PC-9 (cell line): Measurements from ENCODE around the gene CCDC121. TPM values are rescaled to one million over a fixed set of nuclear protein-coding genes. Genes with fewer than 3 reads are reported as not detected.

Experiments
- BruUV-seq: library from RNA; stranded (reverse); fragments of 400-500 nt; replicated peaks from 2 replicates; lab custom pipeline; 2021; lab: Mats Ljungman, UMichigan
- CTCF ChIA-PET: fragments of 300-600 bp; sonication (Branson Sonifier 250); formaldehyde crosslinking; loops from one replicate; lab custom pipeline; 2022; ENCODE audit warnings: antibody characterized with exemption; lab: Charles Lee
- POLR2A ChIA-PET: fragments of 300-600 bp; sonication (Branson Sonifier 250); formaldehyde crosslinking; loops from one replicate; lab custom pipeline; 2022; ENCODE audit warnings: antibody characterized with exemption; ENCODE audit not compliant: unreplicated experiment; lab: Charles Lee
- DNase-seq, 2 experiments: peaks; one replicate each; pipeline versions ENCODE4 v3.0.0 to v3.0.0-alpha.2; 2015 to 2022; ENCODE audit warnings: mixed read lengths in 1 of 2
- H2AFZ ChIP-seq: fragments of 200-600 bp; sonication (generic); 2 replicates; pipeline ENCODE4 v1.8.1; 2017; ENCODE audit warnings: antibody characterized with exemption
- H3F3A ChIP-seq: fragments of 200-600 bp; sonication (generic); 2 replicates; pipeline ENCODE4 v1.8.1; 2017; ENCODE audit warnings: antibody characterized with exemption, mild to moderate bottlenecking, low read depth; ENCODE audit not compliant: insufficient read depth
- H3K27ac ChIP-seq: fragments of 200-600 bp; sonication (generic); 2 replicates; pipeline ENCODE4 v1.6.1; 2016; ENCODE audit warnings: mixed run types
- H3K27me3 ChIP-seq: fragments of 200-600 bp; sonication (generic); 2 replicates; pipeline ENCODE4 v1.6.1; 2016; ENCODE audit warnings: low read depth, mixed run types; ENCODE audit not compliant: insufficient read depth
- H3K36me3 ChIP-seq: fragments of 200-600 bp; sonication (generic); 2 replicates; pipeline ENCODE4 v1.6.1; 2016; ENCODE audit warnings: low read depth, mixed run types
- H3K4me1 ChIP-seq: fragments of 200-600 bp; sonication (generic); replicated peaks from 2 replicates; pipeline ENCODE4 v1.6.1; 2016; ENCODE audit warnings: mixed run types; ENCODE audit not compliant: insufficient read depth
- H3K4me2 ChIP-seq: fragments of 200-600 bp; sonication (generic); 2 replicates; pipeline ENCODE4 v1.6.1; 2017; ENCODE audit warnings: mixed run types
- H3K4me3 ChIP-seq: fragments of 200-600 bp; sonication (generic); 2 replicates; pipeline ENCODE4 v1.6.1; 2016; ENCODE audit warnings: mixed run types
- H3K79me2 ChIP-seq: fragments of 200-600 bp; sonication (generic); 2 replicates; pipeline ENCODE4 v1.6.1; 2017; ENCODE audit warnings: low read depth, mixed run types
- H3K9me2 ChIP-seq: fragments of 200-600 bp; sonication (generic); 2 replicates; pipeline ENCODE4 v1.8.1; 2017; ENCODE audit warnings: mild to moderate bottlenecking; ENCODE audit not compliant: insufficient read depth
- H3K9me3 ChIP-seq: fragments of 200-600 bp; sonication (generic); 2 replicates; pipeline ENCODE4 v1.8.1; 2016; ENCODE audit warnings: low read depth; ENCODE audit not compliant: insufficient read depth
- H4K20me1 ChIP-seq: fragments of 200-600 bp; sonication (generic); 2 replicates; pipeline ENCODE4 v1.8.1; 2017; ENCODE audit not compliant: insufficient read depth
- CTCF ChIP-seq: fragments of 200-600 bp; sonication (generic); conservative IDR thresholded peaks from 2 replicates; pipeline ENCODE4 v1.6.1; 2017; ENCODE audit warnings: mixed run types, antibody characterized with exemption, mild to moderate bottlenecking, moderate library complexity
- EZH2 ChIP-seq: fragments of 200-600 bp; sonication (generic); IDR thresholded peaks from 2 replicates; pipeline ENCODE4 v1.8.0; 2017; ENCODE audit warnings: antibody characterized with exemption, low read depth
- intact Hi-C: fragments of 100-400 bp; cut with micrococcal nuclease; formaldehyde crosslinking; loops from one replicate; pipeline ENCODE4 v1.10.0; 2022; ENCODE audit not compliant: unreplicated experiment
- total RNA-seq: library from RNA; stranded (reverse); gene quantifications from 2 replicates; pipeline ENCODE4 v1.2.3, GENCODE V29; 2021

CCDC121 gene
- total RNA-seq, 1 experiment from 2014 or later, result 2.9 TPM

GRCh38 chr2:27638709-27639108, 9.9 kb upstream of the CCDC121 start:
- no peak for TF ChIP-seq EZH2
- no peak for TF ChIP-seq CTCF
- no peak overlapping the region for H3K27ac ChIP-seq
- no TSS peak for BruUV-seq
- no peaks in the 10 kb centered on the region for H3K4me1 ChIP-seq
- H3K9me2 ChIP-seq, result no peaks in the 10 kb centered on the region
- H3F3A ChIP-seq, result peaks cover 31% of the 10 kb centered on the region
- H3K4me2 ChIP-seq, result no peak overlapping the region
- H4K20me1 ChIP-seq, result no peaks in the 10 kb centered on the region
- H3K9me3 ChIP-seq, result no peaks in the 10 kb centered on the region
- intact Hi-C loops, result no loop called here
- POLR2A ChIA-PET, result interaction anchor here (0.7 kb wide), 1 partner anchor 36 kb away, joined by 4 read pairs; no protein-coding TSS in a partner anchor
- H3K36me3 ChIP-seq, result peaks cover 52% of the 10 kb centered on the region
- CTCF ChIA-PET, result no interaction called here
- H2AFZ ChIP-seq, result no peak overlapping the region
- H3K4me3 ChIP-seq, result no peak overlapping the region
- no peaks in the 10 kb centered on the region for H3K79me2 ChIP-seq
- no peak for DNase-seq
- H3K27me3 ChIP-seq, result no peaks in the 10 kb centered on the region

- Histone ChIP-seq H2AFZ (no peak overlapping the region), H3K79me2 (no peaks in the 10 kb centered on the region), H3F3A (peaks cover 27% of the 10 kb centered on the region; the same call in 1 of the 2 replicates), H3K27ac (no peak overlapping the region), H3K27me3 (no peaks in the 10 kb centered on the region), H3K36me3 (peaks cover 52% of the 10 kb centered on the region), H4K20me1 (no peaks in the 10 kb centered on the region), H3K4me1 (no peaks in the 10 kb centered on the region), H3K4me3 (no peak overlapping the region), H3K9me2 (no peaks in the 10 kb centered on the region), H3K9me3 (no peaks in the 10 kb centered on the region), H3K4me2 (no peak overlapping the region)
- ChIA-PET CTCF (no interaction called here), POLR2A (no interaction called here)
- DNase-seq, result no peak
- no TSS peak for BruUV-seq
- TF ChIP-seq CTCF (no peak), EZH2 (no peak)
- intact Hi-C loops, result no loop called here
These were observed 9.3 kb upstream of the CCDC121 start for GRCh38 chr2:27638037-27638637.

GRCh38 chr2:27636766-27637165, 8.0 kb upstream of the CCDC121 start:
- Histone ChIP-seq H2AFZ (no peak overlapping the region), H3K4me2 (no peak overlapping the region), H3K9me2 (no peaks in the 10 kb centered on the region), H3F3A (peaks cover 18% of the 10 kb centered on the region; the same call in 1 of the 2 replicates), H3K4me1 (no peaks in the 10 kb centered on the region), H3K9me3 (no peaks in the 10 kb centered on the region), H3K27me3 (no peaks in the 10 kb centered on the region), H3K36me3 (peaks cover 52% of the 10 kb centered on the region), H4K20me1 (no peaks in the 10 kb centered on the region), H3K79me2 (no peaks in the 10 kb centered on the region), H3K4me3 (no peak overlapping the region), H3K27ac (no peak overlapping the region)
- POLR2A ChIA-PET, result interaction anchor here (0.5 kb wide), 1 partner anchor 1655 kb away, joined by 8 read pairs; the partner anchor contains the start of gene KIF3C
- CTCF ChIA-PET, result no interaction called here
- intact Hi-C loops, result no loop called here
- TF ChIP-seq EZH2 (no peak), CTCF (no peak)
- no TSS peak for BruUV-seq
- DNase-seq, result no peak
